Vagina (tissue), 2 donors: ENCODE data around the gene VTI1A.

Experiments used
- POLR2A ChIP-seq, 2 donors: fragments of 450-650 bp; IDR thresholded peaks; one replicate each; pipeline ENCODE4 v1.6.1; 2017; ENCODE audit warnings: antibody characterized with exemption in 2 of 2, mild to moderate bottlenecking in 2 of 2, moderate library complexity in 2 of 2
- TF ChIP-seq, protein P1 (sequence below), 3 experiments: fragments of 450-650 bp in 2 of 3; fragments of 200-600 bp in 1 of 3; sonication (generic) in 1 of 3; IDR thresholded peaks; one replicate each; pipeline ENCODE4 v1.5.1; 2017 to 2019; ENCODE audit warnings: antibody characterized with exemption in 3 of 3, mild to moderate bottlenecking in 2 of 3, moderate library complexity in 2 of 3

DNA sequence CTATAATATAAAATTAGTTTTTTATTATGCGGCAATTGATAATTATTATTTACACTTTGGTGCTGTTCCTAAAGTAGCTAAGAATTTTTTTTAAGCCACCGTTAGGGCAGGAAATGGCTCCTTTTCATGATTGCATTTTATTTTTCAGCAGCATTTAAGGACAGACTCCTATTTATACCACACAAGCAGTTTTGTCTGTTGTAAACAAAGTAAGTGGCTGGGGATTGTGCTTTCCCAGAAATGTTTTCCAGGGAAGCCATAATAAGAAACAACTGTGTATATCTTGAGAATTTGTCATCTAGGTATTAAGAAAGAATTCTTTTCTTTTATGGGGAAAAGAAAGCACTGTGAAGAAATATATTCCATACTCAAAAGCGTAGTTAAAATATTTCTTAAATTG is 232.0 kb downstream of the VTI1A start:
- no peak for TF ChIP-seq POLR2A (IDR thresholded peaks at IDR 0.05)
- TF ChIP-seq, protein P1, sequence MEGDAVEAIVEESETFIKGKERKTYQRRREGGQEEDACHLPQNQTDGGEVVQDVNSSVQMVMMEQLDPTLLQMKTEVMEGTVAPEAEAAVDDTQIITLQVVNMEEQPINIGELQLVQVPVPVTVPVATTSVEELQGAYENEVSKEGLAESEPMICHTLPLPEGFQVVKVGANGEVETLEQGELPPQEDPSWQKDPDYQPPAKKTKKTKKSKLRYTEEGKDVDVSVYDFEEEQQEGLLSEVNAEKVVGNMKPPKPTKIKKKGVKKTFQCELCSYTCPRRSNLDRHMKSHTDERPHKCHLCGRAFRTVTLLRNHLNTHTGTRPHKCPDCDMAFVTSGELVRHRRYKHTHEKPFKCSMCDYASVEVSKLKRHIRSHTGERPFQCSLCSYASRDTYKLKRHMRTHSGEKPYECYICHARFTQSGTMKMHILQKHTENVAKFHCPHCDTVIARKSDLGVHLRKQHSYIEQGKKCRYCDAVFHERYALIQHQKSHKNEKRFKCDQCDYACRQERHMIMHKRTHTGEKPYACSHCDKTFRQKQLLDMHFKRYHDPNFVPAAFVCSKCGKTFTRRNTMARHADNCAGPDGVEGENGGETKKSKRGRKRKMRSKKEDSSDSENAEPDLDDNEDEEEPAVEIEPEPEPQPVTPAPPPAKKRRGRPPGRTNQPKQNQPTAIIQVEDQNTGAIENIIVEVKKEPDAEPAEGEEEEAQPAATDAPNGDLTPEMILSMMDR (IDR thresholded peaks at IDR 0.05) = no peak
